ENCODE measurements around the gene CD109.

- TF ChIP-seq CTCF (IDR thresholded peaks at IDR 0.05): no peak
- TF ChIP-seq POLR2A (IDR thresholded peaks at IDR 0.05): no peak
Measured at GRCh38 chr6:73706971-73707370, 11.0 kb downstream of the CD109 start.
